Stomach (tissue), 9 donors: Measurements from ENCODE around the gene FGFRL1. TPM values are rescaled to one million over a fixed set of nuclear protein-coding genes. Genes with fewer than 3 reads are reported as not detected.

ENCODE experiments used
- DNase-seq, 2 donors: peaks; one replicate each; pipeline versions ENCODE4 v3.0.0 to v3.0.0-alpha.2; 2013 to 2019
- H3K27ac ChIP-seq, 5 donors: fragments of 200-600 bp in 4 of 5; sonication (generic) in 4 of 5; one replicate each; pipeline ENCODE4 v1.5.1; 2013 to 2019; ENCODE audit warnings: mild to moderate bottlenecking in 1 of 5, moderate library complexity in 1 of 5
- H3K27me3 ChIP-seq, 3 donors: fragments of 200-600 bp; sonication (generic); one replicate each; pipeline ENCODE4 v1.5.1; 2017 to 2019; ENCODE audit warnings: mixed run types in 1 of 3
- H3K36me3 ChIP-seq, 4 donors: fragments of 200-600 bp; sonication (generic); 1 replicate in 3 of 4; 2 replicates in 1 of 4; pipeline ENCODE4 v1.5.1; 2016 to 2019
- H3K4me1 ChIP-seq, 4 donors: fragments of 200-600 bp; sonication (generic); one replicate each; pipeline ENCODE4 v1.5.1; 2016 to 2019
- H3K4me3 ChIP-seq, 4 donors: fragments of 200-600 bp; sonication (generic) in 3 of 4; one replicate each; pipeline ENCODE4 v1.5.1; 2016 to 2019; ENCODE audit warnings: mild to moderate bottlenecking in 1 of 4
- H3K9me3 ChIP-seq, 4 donors: fragments of 200-600 bp; sonication (generic); one replicate each; pipeline ENCODE4 v1.5.1; 2016 to 2019
- EP300 ChIP-seq: sonication (generic); formaldehyde crosslinking; IDR thresholded peaks from one replicate; pipeline ENCODE4 v1.6.1; 2017; ENCODE audit warnings: antibody characterized with exemption
- POLR2A ChIP-seq, 4 donors: fragments of 450-650 bp; IDR thresholded peaks; one replicate each; pipeline ENCODE4 v1.6.1; 2016; ENCODE audit warnings: antibody characterized with exemption in 4 of 4, control low read depth in 2 of 4, mild to moderate bottlenecking in 1 of 4, moderate library complexity in 1 of 4
- POLR2AphosphoS5 ChIP-seq, 3 donors: sonication (generic); formaldehyde crosslinking; IDR thresholded peaks; one replicate each; pipeline ENCODE4 v1.6.1; 2016; ENCODE audit warnings: antibody characterized with exemption in 3 of 3
- WGBS, 5 donors: extraction: QIAGEN DNeasy Blood & Tissue Kit in 3 of 5; methylation state at CpG; one replicate each; pipeline versions ENCODE4 v1.1.5 to v1.1.7; 2013 to 2018; 5-methylcytosine and 5-hydroxymethylcytosine counted together
- intact Hi-C: fragments of 100-400 bp; cut with DNase I; formaldehyde crosslinking; loops from one replicate; pipeline ENCODE4 v1.15.1; 2023; ENCODE audit warnings: low total_unique reads
- polyA plus RNA-seq, 3 donors: library from polyadenylated mRNA; stranded (reverse); fragments of 200-250 nt; gene quantifications; one replicate each; pipeline ENCODE4 v1.2.3, GENCODE V29; 2013
- total RNA-seq, 5 donors: library from RNA; depleted of rRNA; stranded (reverse); fragments of >200 nt; gene quantifications; one replicate each; pipeline versions ENCODE4 v1.1.0 to v1.2.3, GENCODE V29; 2014 to 2016
- TF ChIP-seq, protein P1 (sequence below), 7 experiments: fragments of 450-650 bp in 4 of 7; fragments of 200-600 bp in 3 of 7; sonication (generic) in 3 of 7; IDR thresholded peaks; one replicate each; pipeline ENCODE4 v1.5.1; 2016 to 2019; ENCODE audit warnings: antibody characterized with exemption in 7 of 7, control low read depth in 2 of 7, mild to moderate bottlenecking in 1 of 7
- donor health status: healthy with polysubstance abuse.
- donor health status: Bipolar disorder and iron deficiency.
- donor health status: healthy.

FGFRL1 gene
- total and polyA plus RNA-seq, 8 donors: 3.5 to 42.7 (median 9.8) TPM

DNA sequence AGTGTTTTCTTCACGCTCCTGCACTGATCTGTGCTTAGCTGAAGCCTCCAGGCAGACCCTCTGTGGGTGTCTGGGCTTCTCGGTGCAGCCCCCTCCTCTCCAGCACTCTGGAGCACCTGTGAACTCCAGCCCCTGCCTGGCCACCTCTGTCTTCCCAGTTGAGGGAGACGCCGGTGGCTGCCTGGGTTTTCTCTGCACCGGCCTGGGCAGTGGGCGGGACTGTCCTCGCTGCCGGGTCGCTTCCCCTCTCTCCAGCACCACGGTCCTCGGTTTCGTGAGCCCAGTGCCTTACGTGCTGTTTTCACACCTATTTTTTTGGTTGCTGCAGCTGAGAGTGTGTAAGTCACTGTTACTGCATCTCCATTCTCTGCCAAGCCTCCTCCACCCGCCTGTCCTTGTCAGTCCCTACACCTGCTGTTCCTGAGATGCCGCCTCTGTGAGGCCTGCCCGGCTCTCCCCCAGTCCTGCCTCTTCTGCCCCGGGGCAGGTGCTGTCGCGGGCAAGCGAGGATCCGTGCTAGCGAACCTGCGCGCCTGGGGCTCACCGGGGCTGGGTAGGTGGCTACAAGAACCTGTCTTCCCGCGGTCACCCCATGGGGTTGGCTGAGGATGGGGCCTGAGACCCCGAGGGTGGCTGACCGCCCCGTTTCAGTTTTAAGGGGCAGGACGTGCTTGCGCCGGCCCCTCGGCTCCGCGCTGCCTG is 2.4 kb upstream of the FGFRL1 start:
- peak overlapping the region; percentile 65 to 79 (median 72) for H3K4me3 ChIP-seq
- DNase-seq: peak; percentile 49 to 67
- H3K9me3 ChIP-seq: peaks cover 0 to 6% (median 0%) of the 10 kb centered on the region in 4 donors
- peaks cover 29 to 44% (median 39%) of the 10 kb centered on the region in 4 donors for H3K4me1 ChIP-seq
- no peak for TF ChIP-seq EP300
- TF ChIP-seq POLR2A (IDR thresholded peaks at IDR 0.05): no peak
- TF ChIP-seq POLR2AphosphoS5 (IDR thresholded peaks at IDR 0.05): no peak
- TF ChIP-seq, protein P1, sequence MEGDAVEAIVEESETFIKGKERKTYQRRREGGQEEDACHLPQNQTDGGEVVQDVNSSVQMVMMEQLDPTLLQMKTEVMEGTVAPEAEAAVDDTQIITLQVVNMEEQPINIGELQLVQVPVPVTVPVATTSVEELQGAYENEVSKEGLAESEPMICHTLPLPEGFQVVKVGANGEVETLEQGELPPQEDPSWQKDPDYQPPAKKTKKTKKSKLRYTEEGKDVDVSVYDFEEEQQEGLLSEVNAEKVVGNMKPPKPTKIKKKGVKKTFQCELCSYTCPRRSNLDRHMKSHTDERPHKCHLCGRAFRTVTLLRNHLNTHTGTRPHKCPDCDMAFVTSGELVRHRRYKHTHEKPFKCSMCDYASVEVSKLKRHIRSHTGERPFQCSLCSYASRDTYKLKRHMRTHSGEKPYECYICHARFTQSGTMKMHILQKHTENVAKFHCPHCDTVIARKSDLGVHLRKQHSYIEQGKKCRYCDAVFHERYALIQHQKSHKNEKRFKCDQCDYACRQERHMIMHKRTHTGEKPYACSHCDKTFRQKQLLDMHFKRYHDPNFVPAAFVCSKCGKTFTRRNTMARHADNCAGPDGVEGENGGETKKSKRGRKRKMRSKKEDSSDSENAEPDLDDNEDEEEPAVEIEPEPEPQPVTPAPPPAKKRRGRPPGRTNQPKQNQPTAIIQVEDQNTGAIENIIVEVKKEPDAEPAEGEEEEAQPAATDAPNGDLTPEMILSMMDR (IDR thresholded peaks at IDR 0.05): no peak
- H3K27me3 ChIP-seq: peaks cover 3 to 58% (median 33%) of the 10 kb centered on the region in 3 donors
- intact Hi-C loops: no loop called here
- peaks cover 0 to 6% (median 0%) of the 10 kb centered on the region in 4 donors for H3K36me3 ChIP-seq
- 2 to 4% (median 3%) methylated on average over 26 to 36 of the region's 36 CpGs for WGBS, 5 donors
- H3K27ac ChIP-seq: peak overlapping the region in 4 of 5 donors; percentile 62 to 78 (median 74)

DNA sequence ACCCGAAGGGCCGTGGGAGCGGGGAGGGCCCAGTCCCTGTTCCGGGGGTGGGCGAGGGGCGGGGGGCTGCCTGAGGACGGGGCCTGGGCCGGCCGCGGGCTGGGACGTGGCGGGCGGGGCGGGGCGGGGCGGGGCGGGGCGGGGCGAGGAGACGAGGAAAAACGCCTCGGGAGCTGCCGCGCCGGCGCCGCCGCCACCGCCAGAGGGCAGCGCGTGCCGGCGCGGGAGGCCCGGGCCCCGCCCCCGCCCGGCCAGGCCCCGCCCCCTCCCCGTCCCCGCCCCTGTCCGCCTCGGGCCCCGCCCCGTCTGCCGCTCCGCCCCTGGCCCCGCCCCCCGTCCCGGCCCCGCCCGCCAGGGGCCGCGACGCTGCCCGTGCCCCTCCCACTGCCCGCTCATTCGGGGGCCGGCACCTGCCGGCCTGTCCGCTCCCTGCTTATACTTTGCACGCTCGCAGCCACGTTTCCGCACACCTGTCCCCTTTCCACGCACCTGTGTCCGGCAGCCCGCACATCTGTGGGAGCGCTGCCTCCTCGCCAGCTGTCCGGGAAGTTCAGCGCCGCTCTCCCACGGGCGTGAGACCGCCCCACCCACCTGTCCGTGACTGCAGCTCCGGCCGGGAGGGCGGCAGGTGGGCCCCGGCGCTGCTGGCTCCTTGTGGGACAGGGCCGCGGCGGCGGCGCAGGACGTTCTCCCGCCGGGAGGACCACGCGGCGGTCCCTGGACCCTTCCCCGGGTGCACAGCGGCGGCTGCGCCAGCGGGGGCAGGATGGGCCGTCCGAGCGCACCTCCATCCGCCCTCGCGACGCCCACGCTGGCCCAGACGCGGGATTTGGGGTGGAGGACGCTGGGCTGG is 1.7 kb upstream of the FGFRL1 start:
- intact Hi-C loops: no loop called here

DNA sequence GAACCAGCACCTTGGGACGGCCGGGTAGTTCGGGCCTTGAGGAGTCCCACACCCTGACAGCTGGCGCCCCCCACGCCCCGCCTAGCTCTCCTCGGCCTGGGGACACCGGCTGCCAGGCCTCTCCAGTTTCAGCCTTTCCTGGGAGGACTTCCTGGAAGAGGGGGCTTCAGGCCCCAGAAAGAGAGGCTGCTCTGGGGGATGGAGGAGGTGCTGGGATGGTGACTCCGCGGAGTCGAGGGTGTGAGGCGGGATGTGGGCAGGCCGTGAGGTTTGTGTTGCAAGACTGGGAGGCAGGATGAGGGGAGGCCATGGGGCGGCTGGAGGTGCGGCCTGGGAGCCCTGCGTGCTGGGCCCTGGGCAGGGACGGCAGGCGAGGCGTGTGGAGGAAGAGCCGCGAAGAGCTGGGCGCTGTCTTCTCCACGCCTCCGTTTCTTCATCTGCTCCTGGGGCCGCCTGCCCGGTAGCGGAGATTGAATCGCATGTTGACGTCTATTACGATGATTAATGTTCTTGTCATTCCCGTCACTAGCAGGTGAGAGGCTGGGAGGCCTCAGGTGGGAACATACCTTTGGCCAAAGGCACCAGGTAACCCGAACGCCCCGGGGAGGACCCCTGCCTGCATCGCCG is 918 bp upstream of the FGFRL1 start:
- peak; percentile 63 to 82 for DNase-seq
- TF ChIP-seq POLR2AphosphoS5 (IDR thresholded peaks at IDR 0.05): peak in 1 of 3 donors; percentile 26
- no peak for TF ChIP-seq POLR2A (IDR thresholded peaks at IDR 0.05)
- no peak for TF ChIP-seq EP300
- H3K27me3 ChIP-seq: peaks cover 0 to 43% (median 18%) of the 10 kb centered on the region in 3 donors
- 0 to 6% (median 2%) methylated on average over 27 to 36 of the region's 36 CpGs for WGBS, 5 donors
- H3K9me3 ChIP-seq: peaks cover 0 to 6% (median 0%) of the 10 kb centered on the region in 4 donors
- intact Hi-C loops: no loop called here
- H3K27ac ChIP-seq: peak overlapping the region; percentile 74 to 89 (median 84)
- peak overlapping the region; percentile 65 to 79 (median 72) for H3K4me3 ChIP-seq
- H3K4me1 ChIP-seq: peaks cover 29 to 55% (median 47%) of the 10 kb centered on the region in 4 donors
- H3K36me3 ChIP-seq: peaks cover 0 to 8% (median 0%) of the 10 kb centered on the region in 4 donors

More for the DNA sequence above, 1.7 kb upstream of the FGFRL1 start:
- peaks cover 0 to 51% (median 25%) of the 10 kb centered on the region in 3 donors for H3K27me3 ChIP-seq
- H3K27ac ChIP-seq: peak overlapping the region; percentile 74 to 89 (median 84)
- WGBS, 5 donors: 0 to 1% (median 1%) methylated on average over 19 to 100 of the region's 109 CpGs; no CpG with 5 or more reads in 1 of the 5 donors
- peak overlapping the region; percentile 65 to 79 (median 72) for H3K4me3 ChIP-seq
- no peak for TF ChIP-seq POLR2A (IDR thresholded peaks at IDR 0.05)
- TF ChIP-seq, protein P1 (IDR thresholded peaks at IDR 0.05): peak in 1 of 7 experiments; percentile 56
- peak in 1 of 3 donors; percentile 37 for TF ChIP-seq POLR2AphosphoS5 (IDR thresholded peaks at IDR 0.05)
- no peak for TF ChIP-seq EP300
- DNase-seq: peak; percentile 79 to 87
- H3K4me1 ChIP-seq: peaks cover 29 to 47% (median 44%) of the 10 kb centered on the region in 4 donors
- H3K36me3 ChIP-seq: peaks cover 0 to 7% (median 0%) of the 10 kb centered on the region in 4 donors
- H3K9me3 ChIP-seq: peaks cover 0 to 6% (median 0%) of the 10 kb centered on the region in 4 donors

DNA sequence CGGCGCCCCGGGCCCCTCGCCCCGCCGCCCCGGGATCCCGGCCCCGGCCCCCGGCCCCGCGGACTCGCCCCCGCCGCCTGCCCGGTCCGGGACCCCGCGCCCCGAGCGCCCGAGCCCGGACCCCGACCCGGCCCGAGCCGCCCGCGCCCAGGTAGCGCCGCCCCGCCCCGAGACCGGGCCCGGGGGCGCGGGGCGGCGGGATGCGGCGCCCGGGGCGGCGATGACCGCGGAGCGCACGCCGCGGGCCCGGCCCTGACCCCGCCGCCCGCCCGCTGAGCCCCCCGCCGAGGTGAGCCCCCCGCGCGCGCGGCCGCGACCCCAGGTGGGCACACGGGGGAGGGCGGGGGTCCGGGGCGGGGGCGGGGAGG is 224 bp downstream of the FGFRL1 start:
- H3K9me3 ChIP-seq: peaks cover 0 to 6% (median 0%) of the 10 kb centered on the region in 4 donors
- no peak for DNase-seq
- 0 to 2% (median 0%) methylated on average over 7 to 62 of the region's 69 CpGs; no CpG with 5 or more reads in 2 of the 5 donors for whole genome bisulfite sequencing, 5 donors
- TF ChIP-seq EP300: no peak
- TF ChIP-seq, protein P1 (IDR thresholded peaks at IDR 0.05): no peak
- TF ChIP-seq POLR2AphosphoS5 (IDR thresholded peaks at IDR 0.05): no peak
- no peak for TF ChIP-seq POLR2A (IDR thresholded peaks at IDR 0.05)
- H3K36me3 ChIP-seq: peaks cover 0 to 8% (median 0%) of the 10 kb centered on the region in 4 donors
- H3K27ac ChIP-seq: peak overlapping the region in 2 of 5 donors; percentile 76 to 87
- intact Hi-C loops: no loop called here
- H3K4me1 ChIP-seq: peaks cover 29 to 55% (median 50%) of the 10 kb centered on the region in 4 donors
- H3K4me3 ChIP-seq: peak overlapping the region; percentile 65 to 79 (median 72)
- H3K27me3 ChIP-seq: peaks cover 0 to 33% (median 11%) of the 10 kb centered on the region in 3 donors
